A549 (cell line): ENCODE results near the gene ABCG8.

Source experiments
- JUN ChIP-seq, 2 experiments: fragments of >200 bp; sonication (Bioruptor Twin); formaldehyde crosslinking; IDR thresholded peaks; 2 replicates in 1 of 2; 3 replicates in 1 of 2; pipeline ENCODE4 v1.6.1; 2016 to 2017
- POLR2A ChIP-seq: IDR thresholded peaks from 2 replicates; pipeline ENCODE4 v1.6.1; 2012; ENCODE audit warnings: mild to moderate bottlenecking, low read length
- RAD21 ChIP-seq, 2 experiments: fragments of >200 bp in 1 of 2; sonication (Bioruptor Twin) in 1 of 2; formaldehyde crosslinking in 1 of 2; IDR thresholded peaks in 1 of 2; conservative IDR thresholded peaks in 1 of 2; 2 replicates in 1 of 2; 3 replicates in 1 of 2; pipeline ENCODE4 v1.6.1; 2012 to 2018; ENCODE audit warnings: inconsistent platforms in 1 of 2

GRCh38 chr2:43841949-43842865 lies 3.4 kb downstream of the ABCG8 start:
- TF ChIP-seq POLR2A, result no peak
- no peak for TF ChIP-seq RAD21 (conservative IDR thresholded peaks at IDR 0.05 in 1 of 2, IDR thresholded peaks at IDR 0.05 in 1 of 2)
- no peak for TF ChIP-seq JUN (IDR thresholded peaks at IDR 0.05)
